Effector CD4-positive, alpha-beta T cell (primary cell): ENCODE measurements around the gene UNC79.

Experiments used
- DNase-seq: peaks from one replicate; pipeline ENCODE4 v3.0.0-alpha.2; 2020

The UNC79 gene

GRCh38 chr14:93675651-93676050 lies 244.9 kb downstream of the UNC79 start:
- no peak for DNase-seq

- DNase-seq = no peak
Measured at GRCh38 chr14:93676416-93676958, 245.7 kb downstream of the UNC79 start.

- no peak for DNase-seq
Measured at GRCh38 chr14:93682459-93682858, 251.7 kb downstream of the UNC79 start.

- DNase-seq = no peak
Measured at GRCh38 chr14:93683226-93683625, 252.5 kb downstream of the UNC79 start.

GRCh38 chr14:93685121-93685895 lies 254.6 kb downstream of the UNC79 start:
- DNase-seq = no peak

GRCh38 chr14:93686268-93686667 lies 255.5 kb downstream of the UNC79 start:
- DNase-seq = no peak

GRCh38 chr14:93688239-93688666 lies 257.5 kb downstream of the UNC79 start:
- no peak for DNase-seq

- no peak for DNase-seq
Measured at GRCh38 chr14:93688820-93689219, 258.1 kb downstream of the UNC79 start.

GRCh38 chr14:93690146-93690545 lies 259.4 kb downstream of the UNC79 start:
- DNase-seq = no peak

GRCh38 chr14:93691042-93691780 lies 260.5 kb downstream of the UNC79 start:
- DNase-seq = no peak

- DNase-seq = no peak
Measured at GRCh38 chr14:93693914-93694313, 263.2 kb downstream of the UNC79 start.

- no peak for DNase-seq
Measured at GRCh38 chr14:93700928-93701327, 270.2 kb downstream of the UNC79 start.

GRCh38 chr14:93701562-93701961 lies 270.8 kb downstream of the UNC79 start:
- no peak for DNase-seq

GRCh38 chr14:93702946-93703345 lies 272.2 kb downstream of the UNC79 start:
- no peak for DNase-seq

- DNase-seq = no peak
Measured at GRCh38 chr14:93703941-93704340, 273.2 kb downstream of the UNC79 start.

GRCh38 chr14:93705513-93706156 lies 274.9 kb downstream of the UNC79 start:
- no peak for DNase-seq

GRCh38 chr14:93706360-93706955 lies 275.7 kb downstream of the UNC79 start:
- DNase-seq = no peak

- no peak for DNase-seq
Measured at GRCh38 chr14:93707475-93707874, 276.7 kb downstream of the UNC79 start.

- no peak for DNase-seq
Measured at GRCh38 chr14:93708311-93708734, 277.6 kb downstream of the UNC79 start.

- no peak for DNase-seq
Measured at GRCh38 chr14:93708800-93709199, 278.1 kb downstream of the UNC79 start.

- DNase-seq = no peak
Measured at GRCh38 chr14:93709249-93709648, 278.5 kb downstream of the UNC79 start.

GRCh38 chr14:93712079-93712837 lies 281.5 kb downstream of the UNC79 start:
- DNase-seq = no peak
